Dermis microvascular lymphatic vessel endothelial cell (primary cell): ENCODE measurements around the gene BCDIN3D. TPM values are rescaled to one million over a fixed set of nuclear protein-coding genes. Genes with fewer than 3 reads are reported as not detected.
"Not testable (repeated sequence)": the region's sequence is repeated elsewhere in the genome, so short reads cannot be mapped to it uniquely, and the experiment has no call there.

ENCODE experiments used
- DNase-seq, 2 donors: peaks; one replicate each; pipeline versions ENCODE4 v3.0.0 to v3.0.0-alpha.2; 2010; ENCODE audit warnings: low read depth in 2 of 2
- total RNA-seq: library from RNA; depleted of rRNA; stranded (reverse); fragments of >200 nt; gene quantifications from 2 replicates; pipeline ENCODE4 v1.2.1, GENCODE V29; 2014

The BCDIN3D gene
- total RNA-seq: 1.8 and 3.2 TPM in 2 replicates

DNA sequence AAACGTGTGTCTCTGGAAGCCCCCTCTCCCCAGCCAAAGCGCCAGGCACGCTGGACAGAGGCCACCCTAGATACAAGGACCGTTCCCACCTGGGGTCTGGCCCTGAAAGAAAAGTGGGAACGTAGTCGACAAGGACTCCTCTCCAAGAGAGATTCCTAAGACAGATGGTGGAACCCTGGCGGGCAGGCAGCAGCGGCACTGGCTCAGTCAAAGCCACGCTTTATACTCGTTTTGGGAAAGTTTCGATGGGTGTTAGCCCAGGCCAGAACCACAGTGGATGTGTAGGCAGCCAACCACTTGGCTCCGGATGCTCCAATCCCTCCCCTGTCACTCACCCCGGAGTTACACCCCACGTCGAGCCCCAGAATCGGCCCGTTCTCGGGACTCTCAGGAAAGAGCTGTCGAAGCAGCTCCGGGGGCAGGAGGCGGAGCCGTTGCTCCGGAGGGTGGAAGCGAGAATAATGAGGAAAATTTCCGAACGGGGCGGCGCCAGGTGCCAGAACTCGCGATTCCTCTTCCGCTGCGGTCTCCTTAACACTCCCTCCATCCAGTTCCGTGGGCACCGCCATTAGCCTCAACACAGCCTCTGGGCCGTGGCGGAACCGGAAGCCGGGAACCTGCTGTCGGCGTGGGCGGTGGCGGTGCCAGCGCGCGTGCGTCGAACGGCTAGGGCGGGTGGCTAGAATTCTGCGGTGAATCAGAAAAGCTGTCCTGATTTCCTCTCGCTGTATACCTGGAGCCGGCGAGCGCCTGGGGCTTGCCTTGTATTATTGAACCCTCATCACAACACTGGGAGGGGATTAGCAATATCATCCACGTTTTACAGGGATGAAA lies at the start of gene BCDIN3D:
Gene BCDIN3D (minus strand): TSS at position 588 of the 834 bp plus-strand sequence. CDS start 19 bp downstream, at position 569.
- DNase-seq: peak; percentile 86 to 92

GRCh38 chr12:49892084-49892731 lies 49.3 kb upstream of the BCDIN3D start:
- DNase-seq: no peak

- DNase-seq: no peak
Observed at GRCh38 chr12:49891476-49891875, 48.6 kb upstream of the BCDIN3D start.

DNA sequence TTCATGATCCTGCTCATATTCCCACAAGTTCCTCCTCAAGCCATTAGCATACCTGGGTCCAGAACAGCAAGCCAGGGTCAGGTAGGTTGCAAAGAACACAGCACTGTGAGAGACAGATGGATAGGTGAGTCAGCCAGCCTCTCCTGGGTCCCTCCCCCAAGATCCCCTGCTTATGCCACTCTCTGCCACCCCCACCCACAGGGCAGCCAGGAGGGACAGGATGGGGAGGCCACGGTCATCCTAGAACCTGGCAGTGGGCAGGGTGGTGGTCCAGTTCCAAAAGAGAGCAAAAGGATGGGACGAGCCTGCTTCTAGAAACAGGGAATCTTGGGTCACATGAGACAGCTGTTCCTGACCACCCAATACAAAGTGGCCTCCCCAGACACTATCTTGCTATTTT lies 48.1 kb upstream of the BCDIN3D start:
- no peak for DNase-seq

GRCh38 chr12:49890096-49890461 lies 47.2 kb upstream of the BCDIN3D start:
- DNase-seq: no peak

DNA sequence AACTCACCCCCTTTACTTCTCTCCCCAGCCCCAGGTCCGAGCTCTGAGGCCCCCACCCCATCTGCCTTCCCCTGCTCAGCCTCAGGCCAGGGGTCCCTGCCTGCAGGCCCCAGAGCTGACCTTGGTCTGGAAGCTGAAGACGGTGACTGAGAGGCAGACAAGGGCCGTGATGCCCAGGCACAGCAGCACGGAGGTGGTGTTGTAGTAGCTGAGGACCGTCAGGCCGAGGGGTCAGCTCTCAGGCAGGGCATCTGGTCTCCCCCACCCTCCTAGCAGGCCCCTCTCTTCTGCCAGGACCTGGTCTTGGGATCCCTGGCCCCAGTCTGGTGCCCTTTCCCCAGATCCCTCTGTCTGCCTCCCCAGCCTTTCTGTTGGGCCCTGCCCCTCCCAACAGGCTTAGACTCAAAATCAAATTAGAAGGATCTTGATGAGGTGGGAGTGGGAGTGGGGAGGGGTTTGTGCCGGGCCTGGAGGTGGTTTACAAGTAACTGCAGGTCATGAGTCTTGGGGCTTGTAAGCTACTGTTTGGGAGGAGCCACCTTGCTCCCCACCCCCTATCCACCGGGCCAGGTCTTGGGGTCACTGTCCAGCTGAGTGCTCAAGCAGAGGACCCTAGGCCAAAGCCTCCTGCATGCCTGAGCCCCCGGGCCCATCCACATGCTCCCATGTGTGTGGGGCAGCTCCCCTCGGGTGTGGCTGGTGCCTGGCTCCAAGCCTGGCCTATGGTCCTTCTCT lies 46.6 kb upstream of the BCDIN3D start:
- no peak for DNase-seq

GRCh38 chr12:49888461-49889151 lies 45.7 kb upstream of the BCDIN3D start:
- no peak for DNase-seq

- DNase-seq: no peak
Observed at GRCh38 chr12:49887536-49888401, 44.9 kb upstream of the BCDIN3D start.

- no peak for DNase-seq
Observed at GRCh38 chr12:49887091-49887490, 44.2 kb upstream of the BCDIN3D start.

DNA sequence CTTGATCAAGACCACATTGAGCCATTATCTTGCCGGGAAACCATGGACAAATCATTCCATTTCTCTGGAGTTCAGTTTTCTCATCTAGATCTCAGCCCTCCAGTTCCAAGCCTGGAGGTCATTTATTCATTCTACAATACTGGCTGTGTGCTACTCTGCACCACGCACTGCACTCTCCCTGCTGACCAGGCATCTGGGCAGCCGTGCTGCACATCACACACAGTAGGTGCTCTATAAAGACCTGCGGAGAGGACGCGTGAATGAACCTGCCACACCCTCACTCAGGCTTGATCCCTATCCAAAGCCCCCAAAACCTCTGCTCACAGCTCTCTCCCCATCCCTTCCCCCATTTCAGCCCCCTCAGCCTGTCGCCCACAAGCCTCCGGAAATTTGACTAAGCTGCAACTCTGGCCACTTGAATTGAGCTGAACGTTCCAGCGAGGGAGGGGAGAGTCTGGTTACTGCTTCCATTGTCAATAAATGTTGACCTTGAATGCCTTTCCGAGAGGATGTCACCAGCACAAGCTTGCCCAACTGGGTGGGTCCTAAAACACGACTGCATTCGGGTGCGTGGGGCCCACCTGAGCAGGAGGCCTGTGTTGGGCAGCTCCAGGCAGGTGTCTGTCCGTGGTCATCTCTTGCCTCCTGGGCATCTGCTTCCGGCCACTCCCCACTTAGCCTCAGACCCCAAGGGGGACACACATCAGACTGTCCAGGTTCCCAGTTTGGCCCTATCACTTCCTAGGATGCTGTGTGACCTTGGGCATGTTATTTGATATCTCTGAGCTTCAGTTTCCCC lies 43.0 kb upstream of the BCDIN3D start:
- DNase-seq: no peak

DNA sequence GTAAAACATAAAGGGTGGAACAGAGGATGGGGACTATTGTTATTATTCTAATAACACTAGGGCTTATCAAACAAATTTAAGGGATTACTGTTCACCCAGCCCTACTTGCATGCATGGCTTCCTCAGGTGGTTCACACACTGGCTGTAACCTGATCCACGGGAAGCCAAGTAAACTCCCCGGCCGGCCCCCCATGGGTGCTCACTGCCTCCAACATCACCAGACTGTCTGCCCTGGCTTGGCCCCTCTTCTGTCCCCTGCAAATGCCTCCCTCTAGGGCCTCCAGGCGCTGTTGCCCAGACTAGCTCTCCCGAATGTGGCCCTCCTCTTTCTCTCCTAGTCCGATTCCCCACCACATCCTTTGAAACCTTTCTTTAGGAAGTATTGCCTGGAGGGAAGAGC lies 42.2 kb upstream of the BCDIN3D start:
- no peak for DNase-seq

DNA sequence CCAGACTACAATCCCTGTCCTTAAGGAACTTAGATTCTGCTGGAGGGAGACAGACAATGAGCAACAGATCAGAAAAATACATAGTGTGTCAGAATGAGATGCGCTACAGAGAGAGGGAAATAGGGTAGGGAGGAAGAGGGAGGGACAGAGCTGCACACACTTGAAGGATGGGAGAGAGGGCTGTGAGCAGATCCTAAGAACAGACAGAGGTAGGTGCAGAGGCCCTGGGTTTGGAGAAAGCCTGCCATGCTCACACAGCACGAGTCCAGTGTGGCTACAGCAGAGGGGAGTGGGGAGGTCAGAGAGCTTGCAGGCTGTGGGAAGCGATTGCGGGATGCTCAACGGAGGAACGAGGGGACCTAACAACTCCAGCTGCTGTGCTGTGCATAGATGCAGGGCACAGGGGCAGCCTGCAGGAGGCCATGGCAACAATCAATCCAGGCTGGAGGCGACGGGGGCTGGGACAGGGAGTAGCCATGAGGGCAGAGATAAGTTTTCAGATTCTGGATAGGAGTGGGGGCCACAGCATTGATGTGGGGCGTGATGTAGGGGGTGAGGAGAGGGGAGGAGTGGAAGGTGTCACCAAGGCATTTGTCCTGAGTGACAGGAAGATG lies 40.1 kb upstream of the BCDIN3D start:
- DNase-seq: no peak

DNA sequence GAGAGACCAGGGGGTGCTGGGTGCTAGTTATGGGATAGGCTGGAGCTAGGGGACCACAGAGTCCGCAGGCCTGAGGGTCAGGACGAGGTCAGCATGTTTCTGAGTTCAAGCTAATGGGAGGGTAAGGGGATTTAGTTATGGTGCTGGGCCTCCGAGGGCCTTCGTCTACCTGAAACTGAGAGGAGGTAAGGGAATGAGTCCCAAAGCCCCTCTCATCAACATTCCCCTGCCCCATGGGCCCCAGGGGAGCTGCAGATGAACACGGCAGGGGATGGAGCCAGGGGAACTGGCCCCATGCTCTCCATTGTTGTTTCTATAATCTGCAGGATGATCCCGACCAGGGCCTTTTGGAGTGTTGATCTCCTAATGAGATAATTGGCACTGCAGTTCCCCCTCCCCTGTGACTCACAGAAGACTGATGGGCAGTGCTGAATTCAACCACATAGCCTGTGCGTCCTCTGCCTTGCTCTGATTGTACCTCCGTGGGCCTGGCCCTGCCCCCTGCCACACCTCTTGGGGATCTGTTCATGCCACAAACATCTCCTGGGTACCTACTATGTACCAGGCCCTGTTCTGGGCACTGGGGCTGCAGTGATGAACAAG lies 39.4 kb upstream of the BCDIN3D start:
- no peak for DNase-seq

- DNase-seq: no peak
Observed at GRCh38 chr12:49881415-49882247, 38.7 kb upstream of the BCDIN3D start.

DNA sequence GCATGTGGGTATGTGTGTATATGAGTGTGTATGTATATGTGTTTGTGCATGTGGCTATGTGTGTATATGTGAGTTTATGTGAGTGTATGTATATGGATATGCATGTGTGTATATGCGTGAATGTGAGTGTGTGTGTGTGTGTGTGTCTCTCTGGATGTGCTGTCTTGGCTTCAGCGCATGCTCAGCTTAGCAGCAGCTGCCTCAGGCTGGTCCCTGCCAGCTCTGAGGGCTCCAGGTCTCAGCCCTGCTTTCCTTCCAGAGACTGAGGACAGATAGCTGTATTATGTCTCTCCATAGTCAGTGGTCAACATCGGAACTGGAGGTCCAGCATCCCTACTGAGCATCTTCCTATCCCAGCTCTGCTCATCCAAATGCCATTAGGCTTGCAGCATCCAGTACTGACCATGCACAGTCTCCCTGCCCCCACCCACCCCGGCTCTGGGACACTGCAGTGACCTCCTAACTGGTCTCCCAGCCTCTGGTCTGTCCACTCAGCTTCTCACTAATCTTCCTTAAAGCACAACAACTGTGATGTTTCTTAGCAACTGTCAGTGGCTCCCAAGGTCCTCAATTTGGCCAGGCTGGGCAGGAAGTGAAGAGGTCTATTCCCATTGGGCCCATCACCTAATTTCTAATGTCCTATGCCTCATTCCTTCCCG lies 38.0 kb upstream of the BCDIN3D start:
- DNase-seq: no peak

DNA sequence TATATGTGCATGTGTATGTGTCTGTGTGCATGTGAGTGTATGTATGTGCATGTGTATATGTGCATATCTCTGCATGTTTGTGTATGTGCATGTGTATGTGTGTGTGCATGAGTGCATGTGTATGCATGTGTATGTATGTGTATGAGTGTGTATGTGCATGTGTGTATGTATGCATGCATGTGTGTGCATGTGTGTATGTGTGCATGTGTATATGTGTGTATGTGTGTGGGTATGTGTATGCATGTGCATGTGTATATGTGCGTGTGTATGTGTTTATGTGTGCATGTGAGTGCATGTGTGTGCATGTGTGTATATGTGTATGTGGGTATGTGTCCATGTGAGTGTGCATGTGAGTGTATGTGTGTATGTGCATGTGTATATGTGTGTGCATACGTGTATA lies 36.2 kb upstream of the BCDIN3D start:
- not testable (repeated sequence) for DNase-seq

DNA sequence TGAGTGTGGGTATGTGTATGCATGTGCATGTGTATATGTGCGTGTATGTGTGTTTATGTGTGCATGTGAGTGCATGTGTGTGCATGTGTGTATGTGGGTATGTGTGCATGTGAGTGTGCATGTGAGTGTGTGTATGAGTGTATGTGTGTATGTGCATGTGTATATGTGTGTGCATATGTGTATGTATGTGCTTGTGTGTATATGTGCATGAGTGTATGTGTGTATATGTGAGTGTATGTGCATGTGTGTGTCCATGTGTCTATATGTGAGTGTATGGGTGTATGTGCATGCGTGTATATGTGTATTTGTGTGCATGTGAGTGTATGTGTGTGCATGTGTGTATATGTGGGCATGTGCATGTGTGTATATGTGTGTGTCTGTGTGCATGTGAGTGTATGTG lies 35.1 kb upstream of the BCDIN3D start:
- no peak for DNase-seq

GRCh38 chr12:49877066-49877465 lies 34.2 kb upstream of the BCDIN3D start:
- DNase-seq: no peak
